Right lung (tissue), 5 donors: Measurements from ENCODE around the gene ANO4. TPM values are rescaled to one million over a fixed set of nuclear protein-coding genes. Genes with fewer than 3 reads are reported as not detected.
"Not testable (repeated sequence)": the region's sequence is repeated elsewhere in the genome, so short reads cannot be mapped to it uniquely, and the experiment has no call there.

Source experiments
- DNase-seq, 2 donors: peaks; one replicate each; pipeline ENCODE4 v3.0.0-alpha.2; 2013
- polyA plus RNA-seq, 5 donors: library from polyadenylated mRNA; unstranded; fragments of 120-200 nt; gene quantifications; one replicate each; pipeline versions ENCODE4 v1.2.1 to v1.2.3, GENCODE V29; 2013; ENCODE audit warnings: inconsistent platforms in 1 of 5, low replicate concordance in 1 of 5; ENCODE audit not compliant: insufficient read length in 5 of 5, insufficient read depth in 1 of 5

ANO4 gene
- polyA plus RNA-seq, 5 donors: 3.6 to 7.0 (median 5.7) TPM

DNA sequence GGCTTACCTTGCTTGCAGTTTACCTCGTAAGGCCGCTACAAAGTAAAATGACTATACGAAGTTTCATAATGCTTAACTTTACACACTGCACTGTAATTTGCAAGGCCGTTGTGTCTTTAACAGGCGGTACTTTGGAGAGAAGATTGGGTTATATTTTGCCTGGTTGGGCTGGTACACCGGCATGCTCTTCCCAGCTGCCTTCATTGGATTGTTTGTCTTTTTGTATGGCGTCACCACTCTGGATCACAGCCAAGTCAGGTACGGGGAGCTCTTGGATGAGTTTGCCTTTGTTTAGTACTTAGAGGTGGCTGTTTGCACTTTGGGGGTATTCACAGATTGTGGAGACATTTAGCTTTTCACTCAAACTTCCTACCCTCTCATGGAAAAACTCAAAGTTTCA, 247.6 kb downstream of the ANO4 start:
- DNase-seq: no peak

DNA sequence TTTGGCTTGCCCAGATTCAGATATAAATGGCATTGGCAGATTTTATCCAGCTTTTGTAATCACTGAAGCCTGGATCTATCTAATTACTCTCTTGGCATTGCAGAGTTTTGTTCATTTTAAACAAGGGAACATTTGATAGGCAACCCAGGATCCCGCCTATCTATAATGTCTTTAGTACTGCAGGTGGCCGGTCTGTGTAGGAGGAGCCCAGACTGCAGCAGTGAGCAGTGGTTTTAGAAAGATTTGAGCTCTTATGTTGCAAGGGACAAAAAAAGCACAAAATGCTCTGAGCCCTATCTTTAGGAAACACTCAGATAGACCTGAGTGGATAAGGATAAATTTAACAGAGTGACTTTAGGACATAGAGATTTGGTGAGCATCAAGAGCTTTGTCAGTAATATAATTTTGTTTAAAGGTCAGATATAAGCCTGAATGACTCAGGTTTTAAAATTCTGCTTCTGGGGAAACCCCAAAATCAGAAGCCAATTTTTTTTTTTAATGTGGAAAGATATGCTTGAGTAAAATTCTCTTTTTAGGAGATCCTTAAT, 250.0 kb downstream of the ANO4 start:
- no peak for DNase-seq

GRCh38 chr12:101045486-101046464, 251.2 kb downstream of the ANO4 start:
- DNase-seq: no peak

- no peak for DNase-seq
These were observed 253.1 kb downstream of the ANO4 start for GRCh38 chr12:101047652-101048051.

DNA sequence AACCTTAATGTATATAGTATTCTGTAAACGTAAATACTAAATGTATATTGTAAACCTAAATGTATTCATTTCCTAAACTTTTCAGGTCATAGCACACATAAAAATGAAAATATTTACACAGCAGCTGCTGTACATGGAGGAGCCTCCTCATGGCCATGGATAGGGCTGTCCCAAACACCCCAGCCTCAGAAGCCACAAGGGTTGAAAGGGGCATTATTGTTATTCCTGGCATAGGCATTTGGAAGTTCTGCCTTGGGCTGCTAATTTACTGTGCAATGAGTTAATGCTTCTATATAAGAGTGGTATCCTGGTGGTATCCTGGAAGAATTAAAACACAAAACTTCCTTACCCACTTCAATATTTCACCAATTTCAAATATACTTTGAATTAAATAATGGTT, 256.1 kb downstream of the ANO4 start:
- no peak for DNase-seq

GRCh38 chr12:101051151-101051550, 256.6 kb downstream of the ANO4 start:
- DNase-seq: no peak

DNA sequence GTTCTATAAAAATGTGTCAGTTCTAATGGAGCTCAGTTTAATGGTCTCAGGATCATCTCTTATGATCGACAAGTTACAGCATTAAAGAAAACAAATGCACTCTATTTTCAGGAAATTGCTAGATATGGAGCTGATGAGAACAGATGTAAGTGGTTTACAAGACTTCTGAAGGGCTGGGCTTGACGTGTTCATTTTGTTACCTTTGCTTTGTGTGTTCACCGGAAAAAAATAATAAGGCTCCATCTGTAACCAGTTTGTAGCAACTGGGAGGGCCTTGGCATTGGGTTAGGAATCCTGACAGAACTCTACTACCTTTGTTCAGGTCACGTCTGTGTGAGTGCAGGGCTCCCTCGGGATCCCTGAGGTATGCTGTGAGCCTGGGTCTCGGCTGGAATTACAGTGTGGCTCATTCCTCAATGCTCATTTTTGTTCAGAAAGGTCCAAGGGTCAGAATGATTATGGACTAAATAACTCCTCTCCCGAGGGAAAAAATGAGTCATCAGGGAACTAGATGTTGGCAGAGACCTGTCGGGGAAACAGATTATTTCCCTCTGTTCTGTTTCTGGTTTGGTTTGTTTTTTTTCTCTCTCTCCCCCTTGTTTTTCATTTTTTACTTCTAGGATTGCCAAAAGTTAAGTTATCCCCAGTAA, 257.4 kb downstream of the ANO4 start:
- no peak for DNase-seq

DNA sequence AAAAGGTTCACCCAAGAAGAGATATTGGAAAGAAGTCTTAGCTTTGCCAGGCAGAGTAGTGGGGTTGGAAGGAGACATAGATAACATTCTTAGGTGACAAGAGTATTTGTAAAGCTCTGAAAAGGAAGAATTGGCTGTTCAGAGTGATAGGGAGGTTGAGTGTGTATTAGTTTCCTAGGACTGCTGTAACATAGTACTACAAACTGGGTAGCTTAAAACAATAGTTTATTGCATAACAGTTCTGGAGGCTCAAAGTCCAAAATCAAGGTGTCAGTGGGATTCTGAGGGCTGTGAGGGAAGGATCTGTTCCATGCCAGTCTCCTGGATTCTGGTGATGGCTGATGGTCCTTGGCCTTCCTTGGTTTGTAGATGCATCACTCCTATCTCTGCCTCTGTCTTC, 258.6 kb downstream of the ANO4 start:
- no peak for DNase-seq

- no peak for DNase-seq
These were observed 261.4 kb downstream of the ANO4 start for GRCh38 chr12:101055940-101056339.

DNA sequence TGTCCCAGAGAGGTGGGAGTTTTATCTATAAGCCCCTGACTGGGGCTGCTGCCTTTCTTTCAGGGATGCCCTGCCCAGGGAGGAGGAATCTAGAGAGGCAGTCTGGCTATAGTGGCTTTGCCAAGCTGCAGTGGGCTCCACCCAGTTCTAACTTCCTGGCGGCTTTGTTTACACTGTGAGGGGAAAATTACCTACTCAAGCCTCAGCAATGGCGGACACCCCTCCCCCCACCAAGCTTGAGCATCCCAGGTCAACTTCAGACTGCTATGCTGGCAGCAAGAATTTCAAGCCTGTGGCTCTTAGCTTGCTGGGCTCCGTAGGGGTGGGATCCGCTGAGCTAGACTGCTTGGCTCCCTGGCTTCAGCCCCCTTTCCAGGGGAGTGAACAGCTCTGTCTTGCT, 267.9 kb downstream of the ANO4 start:
- DNase-seq: not testable (repeated sequence)

DNA sequence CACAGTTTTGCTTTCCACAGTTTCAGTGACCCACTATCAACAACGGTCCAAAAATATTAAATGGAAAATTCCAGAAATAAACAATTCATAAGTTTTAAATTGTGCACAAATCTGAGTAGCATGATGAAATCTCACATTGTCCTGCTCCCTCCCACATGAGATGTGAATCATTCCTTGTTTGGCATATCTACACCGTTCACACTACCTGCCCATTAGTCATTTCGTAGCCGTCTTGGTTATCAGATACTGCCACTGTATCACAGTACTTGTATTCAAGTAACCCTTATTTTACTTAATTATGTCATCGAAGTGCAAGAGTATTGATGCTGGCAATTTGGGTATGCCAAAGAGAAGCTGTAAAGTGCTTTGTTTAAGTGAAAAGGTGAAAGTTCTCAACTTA, 270.1 kb downstream of the ANO4 start:
- no peak for DNase-seq

DNA sequence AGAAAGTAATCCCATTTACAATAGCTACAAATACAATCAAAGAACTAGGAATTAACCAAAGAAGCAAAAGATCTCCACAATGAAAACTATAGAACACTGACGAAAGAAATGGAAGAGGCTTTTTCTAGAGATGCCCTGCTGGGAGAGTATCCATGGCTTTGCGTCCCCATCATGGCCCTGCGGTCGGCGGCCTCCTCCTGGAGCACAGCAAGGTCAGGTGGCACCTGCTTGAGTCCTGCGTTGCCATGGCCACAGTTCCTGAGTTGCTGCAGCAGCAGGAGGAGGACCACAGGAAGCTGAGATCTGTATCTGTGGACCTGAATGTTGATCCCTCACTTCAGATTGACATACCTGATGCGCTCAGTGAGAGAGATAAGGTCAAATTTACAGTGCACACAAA, 271.9 kb downstream of the ANO4 start:
- DNase-seq: no peak

DNA sequence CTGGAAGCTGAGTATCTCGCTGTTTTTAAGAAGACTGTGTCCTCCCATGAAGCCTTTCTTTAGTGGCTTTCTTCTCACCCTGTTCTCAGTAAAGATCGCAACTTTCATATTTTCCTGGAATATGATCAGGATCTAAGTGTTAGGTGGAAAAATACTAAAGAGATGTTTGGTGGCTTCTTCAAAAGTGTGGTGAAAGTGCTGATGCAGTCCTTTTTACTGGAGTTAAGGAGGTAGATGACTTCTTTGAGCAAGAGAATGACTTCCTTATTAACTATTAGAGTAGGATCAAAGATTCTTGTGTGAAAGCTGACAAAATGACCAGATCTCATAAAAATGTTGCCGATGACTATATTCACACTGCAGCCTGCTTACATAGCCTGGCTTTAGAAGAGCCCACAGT, 273.8 kb downstream of the ANO4 start:
- no peak for DNase-seq

DNA sequence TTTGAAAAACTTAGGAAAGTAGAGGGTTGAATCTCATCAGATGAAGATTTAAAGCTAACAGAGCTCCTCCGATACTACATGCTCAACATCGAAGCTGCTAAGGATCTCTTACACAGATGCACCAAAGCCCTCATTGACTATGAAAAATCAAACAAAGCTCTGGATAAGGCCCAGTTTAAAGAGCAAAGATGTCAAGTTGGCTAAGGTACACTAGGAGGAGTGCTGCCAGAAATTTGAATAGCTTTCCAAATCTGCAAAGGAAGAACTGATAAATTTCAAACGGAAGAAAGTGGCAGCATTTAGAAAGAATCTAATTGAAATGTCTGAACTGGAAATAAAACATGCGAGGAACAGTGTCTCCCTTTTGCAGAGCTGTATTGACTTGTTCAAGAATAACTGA, 274.3 kb downstream of the ANO4 start:
- no peak for DNase-seq

GRCh38 chr12:101074940-101075680, 280.5 kb downstream of the ANO4 start:
- no peak for DNase-seq

- peak; percentile 19 to 26 for DNase-seq
These were observed 282.3 kb downstream of the ANO4 start for GRCh38 chr12:101076921-101077320.

DNA sequence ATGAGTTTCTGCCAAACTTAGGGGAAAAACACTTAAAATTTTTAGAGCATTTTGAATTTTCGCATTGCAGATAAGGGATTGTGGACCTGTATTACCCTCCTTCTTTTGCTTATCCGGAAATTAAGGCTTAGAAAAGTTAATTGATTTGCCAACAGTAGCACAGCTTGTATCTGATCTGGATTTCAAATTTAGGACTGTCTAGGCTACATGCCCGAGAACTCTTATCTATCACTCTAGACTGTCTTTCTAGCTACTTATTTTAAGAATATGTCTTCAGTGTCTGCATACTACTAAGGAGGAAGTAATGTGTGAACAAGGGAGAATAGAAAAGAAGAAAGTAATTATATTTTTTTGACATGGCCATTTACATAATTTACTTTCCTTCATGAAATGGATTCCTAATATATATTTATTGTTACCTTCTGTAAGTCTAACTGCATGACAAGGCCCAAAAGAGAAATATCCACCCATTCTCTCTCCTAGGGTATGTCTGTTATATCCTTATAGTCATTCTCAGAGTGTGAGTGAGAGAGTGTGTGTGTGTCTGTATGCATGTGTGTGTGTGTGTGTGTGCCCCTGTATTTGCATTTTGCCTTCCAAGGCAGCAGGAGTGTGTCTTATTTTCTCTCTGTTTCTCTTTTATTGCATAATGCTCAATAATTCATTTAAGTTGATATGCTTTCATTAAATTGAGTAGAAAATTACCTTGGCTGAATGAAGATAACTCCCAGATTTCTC, 283.4 kb downstream of the ANO4 start:
- DNase-seq: no peak

GRCh38 chr12:101078536-101079285, 284.1 kb downstream of the ANO4 start:
- no peak for DNase-seq

- no peak for DNase-seq
These were observed 288.1 kb downstream of the ANO4 start for GRCh38 chr12:101082706-101083105.

- DNase-seq: no peak
These were observed 292.0 kb downstream of the ANO4 start for GRCh38 chr12:101086490-101087135.
